Glutamatergic neuron (in vitro differentiated cells): ENCODE data around the gene BMPR1B. TPM values are rescaled to one million over a fixed set of nuclear protein-coding genes. Genes with fewer than 3 reads are reported as not detected.

ENCODE experiments used
- DNase-seq: peaks from one replicate; pipeline ENCODE4 v3.0.0; 2022
- H3K27ac Mint-ChIP-seq: one replicate; pipeline ENCODE4 v1.8.0; 2020; ENCODE audit warnings: mild to moderate bottlenecking, mixed read lengths, inconsistent platforms; ENCODE audit not compliant: unreplicated experiment
- H3K27me3 Mint-ChIP-seq: one replicate; pipeline ENCODE4 v1.8.0; 2020; ENCODE audit warnings: mild to moderate bottlenecking, moderate library complexity, mixed read lengths, inconsistent platforms; ENCODE audit not compliant: unreplicated experiment
- H3K36me3 Mint-ChIP-seq: one replicate; pipeline ENCODE4 v1.8.0; 2020; ENCODE audit warnings: mild to moderate bottlenecking, mixed read lengths, inconsistent platforms; ENCODE audit not compliant: unreplicated experiment
- H3K4me1 Mint-ChIP-seq: one replicate; pipeline ENCODE4 v1.8.0; 2020; ENCODE audit warnings: mild to moderate bottlenecking, low read depth, mixed read lengths, inconsistent platforms; ENCODE audit not compliant: unreplicated experiment
- H3K4me3 Mint-ChIP-seq: one replicate; pipeline ENCODE4 v1.8.0; 2020; ENCODE audit warnings: mild to moderate bottlenecking, mixed read lengths, inconsistent platforms; ENCODE audit not compliant: unreplicated experiment
- H3K9me3 Mint-ChIP-seq: one replicate; pipeline ENCODE4 v1.8.0; 2020; ENCODE audit warnings: mild to moderate bottlenecking, moderate library complexity, mixed read lengths, inconsistent platforms; ENCODE audit not compliant: unreplicated experiment
- total RNA-seq: library from RNA; stranded (reverse); fragmentation: NEBNext Ultra II Directional; extraction: Animal tissue kit (Norgen Biotek cat#: 25700); gene quantifications from one replicate; pipeline ENCODE4 v1.2.1, GENCODE V29; 2021; ENCODE audit not compliant: unreplicated experiment
- TF ChIP-seq, protein P1 (sequence below): fragments of 200-600 bp; sonication (generic); IDR thresholded peaks from one replicate; pipeline ENCODE4 v1.5.0; 2021; ENCODE audit not compliant: partially characterized antibody, unreplicated experiment

Gene BMPR1B
- total RNA-seq, 1 donor from 2014 or later = 2.4 TPM

DNA sequence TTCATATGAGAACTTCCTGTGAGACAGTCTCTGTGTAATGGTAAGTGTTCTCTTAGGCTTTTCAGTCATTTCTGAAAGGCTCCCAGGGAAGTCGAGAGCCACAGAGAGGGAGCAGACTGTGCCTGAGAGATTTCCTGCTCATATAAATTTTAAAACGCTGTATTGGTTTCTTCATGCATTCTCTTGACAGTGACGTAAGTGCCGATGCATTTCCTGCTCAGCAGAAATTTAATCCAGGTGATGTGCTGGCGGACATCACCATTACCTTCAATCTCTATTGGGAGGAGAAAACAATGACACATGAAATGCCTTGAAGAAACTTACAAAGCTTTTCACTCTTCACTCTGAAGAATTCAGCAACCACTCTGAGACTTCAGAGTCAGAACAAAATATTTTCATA, 383.6 kb downstream of the BMPR1B start:
- TF ChIP-seq, protein P1, sequence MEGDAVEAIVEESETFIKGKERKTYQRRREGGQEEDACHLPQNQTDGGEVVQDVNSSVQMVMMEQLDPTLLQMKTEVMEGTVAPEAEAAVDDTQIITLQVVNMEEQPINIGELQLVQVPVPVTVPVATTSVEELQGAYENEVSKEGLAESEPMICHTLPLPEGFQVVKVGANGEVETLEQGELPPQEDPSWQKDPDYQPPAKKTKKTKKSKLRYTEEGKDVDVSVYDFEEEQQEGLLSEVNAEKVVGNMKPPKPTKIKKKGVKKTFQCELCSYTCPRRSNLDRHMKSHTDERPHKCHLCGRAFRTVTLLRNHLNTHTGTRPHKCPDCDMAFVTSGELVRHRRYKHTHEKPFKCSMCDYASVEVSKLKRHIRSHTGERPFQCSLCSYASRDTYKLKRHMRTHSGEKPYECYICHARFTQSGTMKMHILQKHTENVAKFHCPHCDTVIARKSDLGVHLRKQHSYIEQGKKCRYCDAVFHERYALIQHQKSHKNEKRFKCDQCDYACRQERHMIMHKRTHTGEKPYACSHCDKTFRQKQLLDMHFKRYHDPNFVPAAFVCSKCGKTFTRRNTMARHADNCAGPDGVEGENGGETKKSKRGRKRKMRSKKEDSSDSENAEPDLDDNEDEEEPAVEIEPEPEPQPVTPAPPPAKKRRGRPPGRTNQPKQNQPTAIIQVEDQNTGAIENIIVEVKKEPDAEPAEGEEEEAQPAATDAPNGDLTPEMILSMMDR = no peak
- H3K36me3 Mint-ChIP-seq = peaks cover 19% of the 10 kb centered on the region
- peaks cover 17% of the 10 kb centered on the region for H3K4me1 Mint-ChIP-seq
- H3K9me3 Mint-ChIP-seq = peaks cover 10% of the 10 kb centered on the region
- peaks cover 2% of the 10 kb centered on the region for H3K27me3 Mint-ChIP-seq
- no peak overlapping the region for H3K4me3 Mint-ChIP-seq
- no peak for DNase-seq
- H3K27ac Mint-ChIP-seq = no peak overlapping the region

DNA sequence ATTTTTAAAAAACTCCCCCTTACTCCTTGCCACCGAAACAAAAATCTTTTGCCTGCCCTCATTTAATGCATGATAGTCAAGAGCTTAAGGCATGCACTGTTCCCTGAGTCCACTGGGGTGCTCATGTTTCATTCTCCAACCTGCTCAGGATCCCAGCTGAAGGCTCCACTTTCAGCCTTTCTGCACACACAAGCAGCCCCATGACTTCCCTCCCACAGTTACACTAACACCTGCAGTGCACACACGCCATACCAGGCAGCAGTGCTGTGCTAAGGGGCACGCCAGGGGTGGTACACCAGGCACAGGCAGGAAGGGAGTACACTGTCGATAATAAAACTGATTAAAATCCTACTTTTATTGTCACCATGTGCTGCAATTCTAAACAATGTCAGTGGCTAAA, 385.2 kb downstream of the BMPR1B start:
- Mint-ChIP-seq H3K9me3 (peaks cover 7% of the 10 kb centered on the region), H3K36me3 (peaks cover 18% of the 10 kb centered on the region), H3K4me3 (no peak overlapping the region), H3K27me3 (peaks cover 2% of the 10 kb centered on the region), H3K27ac (no peak overlapping the region), H3K4me1 (peaks cover 22% of the 10 kb centered on the region)
- TF ChIP-seq, protein P1 = peak; percentile 33
- DNase-seq = no peak

DNA sequence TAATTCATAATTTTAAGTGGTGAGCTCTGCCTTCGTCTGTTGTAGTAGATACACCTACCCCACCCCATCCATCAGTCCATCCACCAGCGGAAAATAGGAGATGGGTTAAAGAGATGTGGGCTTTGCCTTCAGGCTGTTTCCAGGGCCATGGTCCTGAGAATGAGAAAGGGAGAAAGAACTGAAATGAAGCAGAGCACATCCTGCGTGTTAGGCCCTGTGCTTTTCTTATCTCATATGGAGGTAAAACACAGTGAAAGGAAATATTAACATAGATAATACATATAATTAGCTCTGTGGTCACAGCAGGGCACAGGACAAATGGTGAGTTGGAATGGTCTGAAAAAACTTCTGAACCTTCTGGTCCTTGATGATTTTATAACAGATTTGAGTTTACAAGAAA, 393.5 kb downstream of the BMPR1B start:
- H3K4me1 Mint-ChIP-seq = peaks cover 22% of the 10 kb centered on the region
- H3K4me3 Mint-ChIP-seq = no peak overlapping the region
- H3K9me3 Mint-ChIP-seq = no peaks in the 10 kb centered on the region
- no peak overlapping the region for H3K27ac Mint-ChIP-seq
- DNase-seq = no peak
- H3K36me3 Mint-ChIP-seq = no peaks in the 10 kb centered on the region
- TF ChIP-seq, protein P1 = no peak
- no peaks in the 10 kb centered on the region for H3K27me3 Mint-ChIP-seq

DNA sequence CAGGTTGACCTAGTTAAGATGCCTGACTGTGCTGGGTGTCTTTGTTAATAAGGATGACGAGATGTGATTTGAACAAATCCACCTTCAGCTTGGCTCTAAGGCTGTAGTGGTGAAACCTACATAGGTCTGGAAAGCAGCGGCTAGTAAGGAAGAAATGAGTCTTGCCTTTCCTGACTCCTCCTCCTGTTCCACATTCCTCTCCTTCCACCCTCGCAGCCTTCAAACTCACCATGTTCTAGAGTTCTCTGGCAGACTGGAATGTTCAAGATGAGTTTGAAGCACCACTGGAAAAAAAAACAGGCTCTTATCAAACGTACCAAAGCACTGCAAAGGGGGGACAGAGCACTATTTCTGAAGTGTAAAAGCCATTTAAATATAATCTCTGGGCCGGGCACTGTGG, 395.4 kb downstream of the BMPR1B start:
- H3K9me3 Mint-ChIP-seq = no peaks in the 10 kb centered on the region
- TF ChIP-seq, protein P1 = no peak
- H3K36me3 Mint-ChIP-seq = no peaks in the 10 kb centered on the region
- DNase-seq = no peak
- H3K27ac Mint-ChIP-seq = no peak overlapping the region
- H3K4me1 Mint-ChIP-seq = peaks cover 16% of the 10 kb centered on the region
- no peak overlapping the region for H3K4me3 Mint-ChIP-seq
- no peaks in the 10 kb centered on the region for H3K27me3 Mint-ChIP-seq

DNA sequence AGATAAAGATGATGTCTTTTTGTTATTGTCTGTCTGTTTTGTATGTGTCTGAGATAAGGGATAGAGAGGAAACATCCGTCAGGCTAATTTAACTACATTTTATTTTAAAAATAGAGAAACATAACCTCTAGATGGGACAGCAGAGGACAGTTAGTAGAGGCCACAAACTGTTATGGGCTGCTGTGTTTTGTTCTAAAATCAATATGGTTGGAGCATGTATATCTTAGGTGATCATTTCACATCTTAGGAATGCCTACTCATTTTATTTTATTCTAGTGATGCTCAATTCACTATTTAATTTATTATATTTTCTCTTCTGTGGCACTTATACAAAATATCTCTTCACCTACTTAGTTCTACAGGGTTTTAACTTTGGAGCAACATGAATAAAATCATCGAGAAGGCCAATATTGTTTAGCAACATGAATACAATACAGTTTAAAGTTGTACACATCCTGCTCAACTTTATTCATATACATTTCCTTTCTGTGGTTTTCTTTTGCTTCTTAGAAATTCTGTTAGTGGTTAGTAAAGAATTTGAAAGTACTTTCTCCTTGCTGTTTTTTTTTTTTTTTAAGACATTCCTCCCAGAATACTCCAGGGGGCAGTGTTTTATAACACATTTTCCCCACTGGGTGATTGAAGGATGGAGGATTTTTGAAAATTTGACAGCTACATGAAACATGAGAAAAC, 398.1 kb downstream of the BMPR1B start:
- DNase-seq = no peak
- Mint-ChIP-seq H3K4me3 (no peak overlapping the region), H3K9me3 (peaks cover 2% of the 10 kb centered on the region), H3K36me3 (no peaks in the 10 kb centered on the region), H3K27ac (peak overlapping the region; percentile 22), H3K4me1 (peaks cover 17% of the 10 kb centered on the region), H3K27me3 (peaks cover 2% of the 10 kb centered on the region)
- TF ChIP-seq, protein P1 = peak; percentile 91
